K562 (cell line): Measurements from ENCODE around the gene ABCE1. TPM values are rescaled to one million over a fixed set of nuclear protein-coding genes. Genes with fewer than 3 reads are reported as not detected.

Experiments
- BHLHE40 ChIP-seq: IDR thresholded peaks from 2 replicates; pipeline ENCODE4 v1.6.1; 2011; ENCODE audit warnings: low read length, improper control_type of control experiment
- CAMTA2 ChIP-seq: fragments of 250-450 bp; sonication (Bioruptor Pico); conservative IDR thresholded peaks from 2 replicates; pipeline ENCODE4 v1.5.1; 2022
- NFYB ChIP-seq: IDR thresholded peaks from 2 replicates; pipeline ENCODE4 v1.6.1; 2011; ENCODE audit warnings: mild to moderate bottlenecking, moderate library complexity; ENCODE audit not compliant: insufficient read length; ENCODE audit errors: extremely low read depth
- PCBP2 ChIP-seq: fragments of 200-400 bp; formaldehyde crosslinking; IDR thresholded peaks from 2 replicates; pipeline ENCODE4 v1.6.1; 2018; ENCODE audit warnings: low read length, low read depth, mild to moderate bottlenecking, moderate library complexity; ENCODE audit not compliant: poor library complexity, severe bottlenecking
- PTTG1 ChIP-seq: fragments of 450-650 bp; IDR thresholded peaks from 2 replicates; pipeline ENCODE4 v1.6.1; 2016; ENCODE audit warnings: low read depth, mild to moderate bottlenecking, missing genetic modification characterization, missing compliant biosample characterization
- STAG1 ChIP-seq: sonication (generic); formaldehyde crosslinking; IDR thresholded peaks from 2 replicates; pipeline ENCODE4 v1.5.0; 2020; ENCODE audit warnings: missing genetic modification reagents, borderline replicate concordance
- ZKSCAN8 ChIP-seq: fragments of 200-800 bp; sonication (Bioruptor generic); IDR thresholded peaks from 2 replicates; pipeline ENCODE4 v1.6.1; 2016; ENCODE audit warnings: missing genetic modification characterization, missing compliant biosample characterization
- ZNF3 ChIP-seq: fragments of 250-450 bp; sonication (Bioruptor Pico); IDR thresholded peaks from 2 replicates; pipeline ENCODE4 v1.5.0; 2021; ENCODE audit warnings: mild to moderate bottlenecking, moderate library complexity
- polyA plus RNA-seq, 8 experiments: library from polyadenylated mRNA; depleted of rRNA in 4 of 8; stranded (reverse) in 5 of 8; unstranded in 3 of 8; fragments of >200 nt; fragmentation: Nextera tagmentation in 2 of 8; fragmentation: Illumina TruSeq in 1 of 8; extraction: Ambion mirVana in 2 of 8; extraction: Trizol in 1 of 8; gene quantifications; 2 replicates each; pipeline versions ENCODE4 v1.2.1 to v1.2.3, GENCODE V29; 2011 to 2014; ENCODE audit warnings: inconsistent platforms in 1 of 8, missing spikeins in 1 of 8
- total RNA-seq, 7 experiments: library from RNA; depleted of rRNA in 6 of 7; stranded (reverse); fragments of >200 nt in 6 of 7; fragmentation: Illumina TruSeq in 2 of 7; extraction: Trizol in 2 of 7; gene quantifications; 2 replicates each; pipeline versions ENCODE4 v1.2.1 to v1.2.3, GENCODE V29; 2011 to 2021; ENCODE audit warnings: low replicate concordance in 1 of 7
- TF ChIP-seq, protein P1 (sequence below): sonication (generic); formaldehyde crosslinking; IDR thresholded peaks from 2 replicates; pipeline ENCODE4 v1.8.0; 2022; ENCODE audit warnings: mild to moderate bottlenecking, missing genetic modification reagents, borderline replicate concordance
- TF ChIP-seq, protein P2 (sequence below): fragments of 450-650 bp; IDR thresholded peaks from 2 replicates; pipeline ENCODE4 v1.6.1; 2018; ENCODE audit warnings: mild to moderate bottlenecking, low read depth; ENCODE audit not compliant: partially characterized antibody
- TF ChIP-seq, protein P3 (sequence below): fragments of 450-650 bp; IDR thresholded peaks from 2 replicates; pipeline ENCODE4 v1.6.1; 2016; ENCODE audit warnings: mild to moderate bottlenecking, moderate library complexity

ABCE1 gene
- total and polyA plus RNA-seq, 9 of the 15 experiments (the other 6 are each of a cell fraction or from before 2014, with no cell fraction given): 134 to 256 (median 169) TPM

DNA sequence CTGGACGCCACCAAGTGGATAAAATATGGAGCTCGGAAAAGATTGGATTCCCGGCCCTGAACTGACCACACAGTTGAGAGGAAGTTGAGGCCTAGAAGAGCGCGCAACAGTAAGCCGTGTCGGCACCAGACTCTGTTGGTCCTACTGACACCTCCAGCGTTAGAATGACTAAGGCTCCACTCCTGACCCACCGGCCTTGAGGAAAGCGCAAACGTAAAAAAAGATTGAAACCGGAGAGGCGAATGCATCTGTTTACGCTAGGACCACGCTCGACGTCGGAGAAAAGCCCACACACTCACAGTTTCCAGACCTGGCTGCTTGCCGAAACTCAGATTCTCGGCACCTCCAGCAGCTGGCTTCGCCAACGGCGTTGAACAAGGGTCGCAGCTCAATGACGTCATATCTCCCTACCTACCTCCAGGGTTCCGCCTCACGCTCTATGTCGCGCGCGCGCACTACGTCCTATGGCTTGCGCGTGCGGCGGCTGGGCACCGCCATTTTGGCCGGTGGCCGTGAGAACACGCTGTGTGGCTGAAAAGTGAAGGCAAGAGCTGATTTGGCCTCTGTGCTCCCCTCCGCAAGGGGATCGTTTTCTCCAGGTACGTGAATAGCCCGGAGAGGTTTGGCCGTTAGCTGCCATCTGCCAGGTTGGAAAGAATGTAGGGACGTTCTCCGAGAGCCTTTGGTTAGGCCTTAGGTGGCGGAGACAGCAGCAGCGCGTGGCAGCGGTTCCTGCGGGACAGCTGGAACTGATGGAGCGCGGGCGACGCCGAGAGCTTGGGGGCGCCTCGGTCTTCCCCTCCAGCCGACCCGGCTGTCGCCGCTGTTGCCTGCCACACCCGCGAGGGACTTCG lies at the start of gene ABCE1, which contains the start of gene ANAPC10 (continued):
- TF ChIP-seq, protein P1, sequence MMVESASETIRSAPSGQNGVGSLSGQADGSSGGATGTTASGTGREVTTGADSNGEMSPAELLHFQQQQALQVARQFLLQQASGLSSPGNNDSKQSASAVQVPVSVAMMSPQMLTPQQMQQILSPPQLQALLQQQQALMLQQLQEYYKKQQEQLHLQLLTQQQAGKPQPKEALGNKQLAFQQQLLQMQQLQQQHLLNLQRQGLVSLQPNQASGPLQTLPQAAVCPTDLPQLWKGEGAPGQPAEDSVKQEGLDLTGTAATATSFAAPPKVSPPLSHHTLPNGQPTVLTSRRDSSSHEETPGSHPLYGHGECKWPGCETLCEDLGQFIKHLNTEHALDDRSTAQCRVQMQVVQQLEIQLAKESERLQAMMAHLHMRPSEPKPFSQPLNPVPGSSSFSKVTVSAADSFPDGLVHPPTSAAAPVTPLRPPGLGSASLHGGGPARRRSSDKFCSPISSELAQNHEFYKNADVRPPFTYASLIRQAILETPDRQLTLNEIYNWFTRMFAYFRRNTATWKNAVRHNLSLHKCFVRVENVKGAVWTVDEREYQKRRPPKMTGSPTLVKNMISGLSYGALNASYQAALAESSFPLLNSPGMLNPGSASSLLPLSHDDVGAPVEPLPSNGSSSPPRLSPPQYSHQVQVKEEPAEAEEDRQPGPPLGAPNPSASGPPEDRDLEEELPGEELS: no peak
- no peak for TF ChIP-seq CAMTA2 (CRISPR knock-in tag)
- TF ChIP-seq PCBP2: no peak
- no peak for TF ChIP-seq PTTG1 (tag)
- TF ChIP-seq, protein P2, sequence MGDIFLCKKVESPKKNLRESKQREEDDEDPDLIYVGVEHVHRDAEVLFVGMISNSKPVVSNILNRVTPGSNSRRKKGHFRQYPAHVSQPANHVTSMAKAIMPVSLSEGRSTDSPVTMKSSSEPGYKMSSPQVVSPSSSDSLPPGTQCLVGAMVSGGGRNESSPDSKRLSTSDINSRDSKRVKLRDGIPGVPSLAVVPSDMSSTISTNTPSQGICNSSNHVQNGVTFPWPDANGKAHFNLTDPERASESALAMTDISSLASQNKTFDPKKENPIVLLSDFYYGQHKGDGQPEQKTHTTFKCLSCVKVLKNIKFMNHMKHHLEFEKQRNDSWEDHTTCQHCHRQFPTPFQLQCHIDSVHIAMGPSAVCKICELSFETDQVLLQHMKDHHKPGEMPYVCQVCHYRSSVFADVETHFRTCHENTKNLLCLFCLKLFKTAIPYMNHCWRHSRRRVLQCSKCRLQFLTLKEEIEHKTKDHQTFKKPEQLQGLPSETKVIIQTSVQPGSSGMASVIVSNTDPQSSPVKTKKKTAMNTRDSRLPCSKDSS: no peak
- TF ChIP-seq NFYB: no peak
- peak; percentile 85 for TF ChIP-seq BHLHE40
- TF ChIP-seq, protein P3, sequence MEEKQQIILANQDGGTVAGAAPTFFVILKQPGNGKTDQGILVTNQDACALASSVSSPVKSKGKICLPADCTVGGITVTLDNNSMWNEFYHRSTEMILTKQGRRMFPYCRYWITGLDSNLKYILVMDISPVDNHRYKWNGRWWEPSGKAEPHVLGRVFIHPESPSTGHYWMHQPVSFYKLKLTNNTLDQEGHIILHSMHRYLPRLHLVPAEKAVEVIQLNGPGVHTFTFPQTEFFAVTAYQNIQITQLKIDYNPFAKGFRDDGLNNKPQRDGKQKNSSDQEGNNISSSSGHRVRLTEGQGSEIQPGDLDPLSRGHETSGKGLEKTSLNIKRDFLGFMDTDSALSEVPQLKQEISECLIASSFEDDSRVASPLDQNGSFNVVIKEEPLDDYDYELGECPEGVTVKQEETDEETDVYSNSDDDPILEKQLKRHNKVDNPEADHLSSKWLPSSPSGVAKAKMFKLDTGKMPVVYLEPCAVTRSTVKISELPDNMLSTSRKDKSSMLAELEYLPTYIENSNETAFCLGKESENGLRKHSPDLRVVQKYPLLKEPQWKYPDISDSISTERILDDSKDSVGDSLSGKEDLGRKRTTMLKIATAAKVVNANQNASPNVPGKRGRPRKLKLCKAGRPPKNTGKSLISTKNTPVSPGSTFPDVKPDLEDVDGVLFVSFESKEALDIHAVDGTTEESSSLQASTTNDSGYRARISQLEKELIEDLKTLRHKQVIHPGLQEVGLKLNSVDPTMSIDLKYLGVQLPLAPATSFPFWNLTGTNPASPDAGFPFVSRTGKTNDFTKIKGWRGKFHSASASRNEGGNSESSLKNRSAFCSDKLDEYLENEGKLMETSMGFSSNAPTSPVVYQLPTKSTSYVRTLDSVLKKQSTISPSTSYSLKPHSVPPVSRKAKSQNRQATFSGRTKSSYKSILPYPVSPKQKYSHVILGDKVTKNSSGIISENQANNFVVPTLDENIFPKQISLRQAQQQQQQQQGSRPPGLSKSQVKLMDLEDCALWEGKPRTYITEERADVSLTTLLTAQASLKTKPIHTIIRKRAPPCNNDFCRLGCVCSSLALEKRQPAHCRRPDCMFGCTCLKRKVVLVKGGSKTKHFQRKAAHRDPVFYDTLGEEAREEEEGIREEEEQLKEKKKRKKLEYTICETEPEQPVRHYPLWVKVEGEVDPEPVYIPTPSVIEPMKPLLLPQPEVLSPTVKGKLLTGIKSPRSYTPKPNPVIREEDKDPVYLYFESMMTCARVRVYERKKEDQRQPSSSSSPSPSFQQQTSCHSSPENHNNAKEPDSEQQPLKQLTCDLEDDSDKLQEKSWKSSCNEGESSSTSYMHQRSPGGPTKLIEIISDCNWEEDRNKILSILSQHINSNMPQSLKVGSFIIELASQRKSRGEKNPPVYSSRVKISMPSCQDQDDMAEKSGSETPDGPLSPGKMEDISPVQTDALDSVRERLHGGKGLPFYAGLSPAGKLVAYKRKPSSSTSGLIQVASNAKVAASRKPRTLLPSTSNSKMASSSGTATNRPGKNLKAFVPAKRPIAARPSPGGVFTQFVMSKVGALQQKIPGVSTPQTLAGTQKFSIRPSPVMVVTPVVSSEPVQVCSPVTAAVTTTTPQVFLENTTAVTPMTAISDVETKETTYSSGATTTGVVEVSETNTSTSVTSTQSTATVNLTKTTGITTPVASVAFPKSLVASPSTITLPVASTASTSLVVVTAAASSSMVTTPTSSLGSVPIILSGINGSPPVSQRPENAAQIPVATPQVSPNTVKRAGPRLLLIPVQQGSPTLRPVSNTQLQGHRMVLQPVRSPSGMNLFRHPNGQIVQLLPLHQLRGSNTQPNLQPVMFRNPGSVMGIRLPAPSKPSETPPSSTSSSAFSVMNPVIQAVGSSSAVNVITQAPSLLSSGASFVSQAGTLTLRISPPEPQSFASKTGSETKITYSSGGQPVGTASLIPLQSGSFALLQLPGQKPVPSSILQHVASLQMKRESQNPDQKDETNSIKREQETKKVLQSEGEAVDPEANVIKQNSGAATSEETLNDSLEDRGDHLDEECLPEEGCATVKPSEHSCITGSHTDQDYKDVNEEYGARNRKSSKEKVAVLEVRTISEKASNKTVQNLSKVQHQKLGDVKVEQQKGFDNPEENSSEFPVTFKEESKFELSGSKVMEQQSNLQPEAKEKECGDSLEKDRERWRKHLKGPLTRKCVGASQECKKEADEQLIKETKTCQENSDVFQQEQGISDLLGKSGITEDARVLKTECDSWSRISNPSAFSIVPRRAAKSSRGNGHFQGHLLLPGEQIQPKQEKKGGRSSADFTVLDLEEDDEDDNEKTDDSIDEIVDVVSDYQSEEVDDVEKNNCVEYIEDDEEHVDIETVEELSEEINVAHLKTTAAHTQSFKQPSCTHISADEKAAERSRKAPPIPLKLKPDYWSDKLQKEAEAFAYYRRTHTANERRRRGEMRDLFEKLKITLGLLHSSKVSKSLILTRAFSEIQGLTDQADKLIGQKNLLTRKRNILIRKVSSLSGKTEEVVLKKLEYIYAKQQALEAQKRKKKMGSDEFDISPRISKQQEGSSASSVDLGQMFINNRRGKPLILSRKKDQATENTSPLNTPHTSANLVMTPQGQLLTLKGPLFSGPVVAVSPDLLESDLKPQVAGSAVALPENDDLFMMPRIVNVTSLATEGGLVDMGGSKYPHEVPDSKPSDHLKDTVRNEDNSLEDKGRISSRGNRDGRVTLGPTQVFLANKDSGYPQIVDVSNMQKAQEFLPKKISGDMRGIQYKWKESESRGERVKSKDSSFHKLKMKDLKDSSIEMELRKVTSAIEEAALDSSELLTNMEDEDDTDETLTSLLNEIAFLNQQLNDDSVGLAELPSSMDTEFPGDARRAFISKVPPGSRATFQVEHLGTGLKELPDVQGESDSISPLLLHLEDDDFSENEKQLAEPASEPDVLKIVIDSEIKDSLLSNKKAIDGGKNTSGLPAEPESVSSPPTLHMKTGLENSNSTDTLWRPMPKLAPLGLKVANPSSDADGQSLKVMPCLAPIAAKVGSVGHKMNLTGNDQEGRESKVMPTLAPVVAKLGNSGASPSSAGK: peak; percentile 83
- no peak for TF ChIP-seq STAG1 (CRISPR knock-in tag)
- TF ChIP-seq ZKSCAN8 (CRISPR knock-in tag): no peak
- no peak for TF ChIP-seq ZNF3 (CRISPR knock-in tag)
